ENCODE data around the gene SEL1L2.

The SEL1L2 gene

DNA sequence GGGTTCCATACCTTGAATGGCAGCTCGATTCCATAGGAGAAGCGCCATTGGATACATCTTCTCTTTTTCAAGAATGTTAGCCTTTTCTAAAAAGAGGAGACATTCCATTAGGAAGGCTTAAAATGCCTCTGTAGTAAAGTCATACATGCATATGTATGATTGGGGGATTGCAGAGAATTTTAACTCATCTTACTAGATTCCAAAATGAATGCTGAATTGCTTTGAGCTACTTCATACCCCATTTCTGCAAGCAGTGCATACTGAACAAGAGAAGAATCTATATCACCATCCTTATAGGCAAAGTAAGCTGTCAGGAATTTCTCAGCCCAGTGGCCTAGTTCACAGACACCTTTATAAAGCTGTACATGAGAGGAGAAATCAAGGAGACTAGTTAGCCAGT is 125.3 kb downstream of the SEL1L2 start:
- DNase-seq (ENCODE audit: low read depth in 2 of 2), result no peak

DNA sequence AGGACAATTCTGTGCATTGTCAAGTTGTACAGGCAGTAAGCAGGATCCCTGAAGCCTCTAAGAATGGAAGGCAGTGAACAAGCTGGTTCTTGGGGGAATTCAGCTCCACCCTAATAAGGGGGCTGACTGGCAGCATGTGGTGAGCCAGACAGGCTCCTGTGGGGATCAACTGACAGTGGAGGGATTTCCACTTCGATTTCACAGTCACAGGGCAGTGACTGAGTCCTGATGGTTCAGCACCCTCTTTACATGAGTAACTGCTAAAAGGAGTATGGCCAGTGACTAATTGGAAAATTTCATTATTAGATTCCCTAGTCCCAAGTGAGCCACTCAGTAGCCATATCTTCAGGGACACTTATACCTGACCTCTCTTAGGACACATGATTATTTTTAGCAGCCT is 127.2 kb downstream of the SEL1L2 start:
- no peak for DNase-seq (ENCODE audit: low read depth in 2 of 2)

DNA sequence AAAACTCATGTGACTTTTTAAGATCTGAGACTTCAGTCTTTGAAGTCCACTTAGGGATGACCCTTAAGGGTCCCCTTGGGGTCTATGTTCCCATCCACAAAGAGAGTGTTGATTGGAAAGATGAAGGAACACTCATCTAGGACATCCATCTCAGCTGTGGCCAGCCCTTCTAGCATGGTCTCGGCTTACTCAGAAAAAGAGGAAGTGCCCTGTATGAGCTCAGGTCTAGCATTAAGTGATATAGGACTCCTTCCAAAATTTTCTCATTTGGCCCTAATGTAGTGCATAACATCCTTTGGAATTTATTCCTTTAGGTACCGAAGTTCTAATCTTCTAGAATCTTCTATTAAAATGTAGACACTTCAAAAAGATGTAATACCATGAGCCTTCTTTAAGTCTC is 128.2 kb downstream of the SEL1L2 start:
- no peak for DNase-seq (ENCODE audit: low read depth in 2 of 2)

DNA sequence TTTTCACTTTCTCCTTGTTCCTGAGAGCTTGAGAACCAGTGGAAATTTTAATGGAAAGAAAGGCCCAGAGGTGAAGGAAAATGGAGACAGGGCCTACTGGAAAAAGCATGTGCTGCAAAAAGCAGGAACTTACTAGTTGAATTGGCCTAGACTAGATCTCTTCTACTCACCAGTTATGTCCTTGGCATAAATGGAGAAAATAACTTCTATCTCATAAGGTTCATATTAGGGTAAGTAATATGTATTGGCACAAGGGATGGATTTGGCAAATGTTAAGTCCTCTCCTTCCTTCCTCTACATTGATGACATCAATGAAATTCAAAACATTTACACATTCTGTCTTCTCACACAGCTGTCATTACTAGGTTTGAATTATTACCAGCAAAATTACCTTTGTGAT is 131.5 kb downstream of the SEL1L2 start:
- DNase-seq (ENCODE audit: low read depth in 2 of 2), result no peak

DNA sequence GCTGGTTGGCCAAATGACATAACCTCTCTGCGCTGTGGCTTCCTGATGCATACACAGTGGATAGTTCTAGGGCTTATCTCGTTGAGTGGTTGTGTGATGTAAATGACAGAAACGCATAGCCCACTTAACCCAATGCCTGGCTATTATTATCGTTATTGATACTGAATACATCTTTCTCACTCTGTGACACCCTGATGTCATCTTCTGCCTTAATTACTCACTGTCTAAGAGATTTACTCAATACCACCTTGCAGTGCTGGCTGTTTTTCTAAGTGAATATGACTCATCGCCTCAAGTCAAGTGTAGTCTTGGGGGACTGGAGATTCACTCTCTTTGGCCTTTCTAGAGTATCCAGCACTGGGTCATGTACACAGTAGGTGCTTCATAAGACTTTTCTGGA is 132.0 kb downstream of the SEL1L2 start:
- DNase-seq (ENCODE audit: low read depth in 2 of 2), result no peak

DNA sequence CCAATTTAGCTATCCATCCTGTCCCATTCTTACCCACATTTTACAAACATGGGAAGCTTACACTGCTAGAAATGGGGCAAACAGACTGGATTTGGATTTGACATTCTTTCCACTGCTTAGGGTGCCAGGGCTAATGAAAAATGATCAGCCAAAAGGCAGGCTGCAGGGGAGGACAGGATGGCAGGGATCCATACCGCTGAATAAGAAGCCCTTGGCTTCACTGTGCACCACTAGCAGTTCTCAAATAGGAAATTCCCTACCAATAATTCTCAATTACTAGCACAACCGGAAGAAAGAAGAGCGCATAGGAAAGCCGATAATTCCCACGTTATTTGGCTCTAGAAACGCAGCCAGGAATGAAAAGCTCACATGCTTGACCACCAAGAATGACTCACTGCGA is 132.5 kb downstream of the SEL1L2 start:
- no peak for DNase-seq (ENCODE audit: low read depth in 2 of 2)

DNA sequence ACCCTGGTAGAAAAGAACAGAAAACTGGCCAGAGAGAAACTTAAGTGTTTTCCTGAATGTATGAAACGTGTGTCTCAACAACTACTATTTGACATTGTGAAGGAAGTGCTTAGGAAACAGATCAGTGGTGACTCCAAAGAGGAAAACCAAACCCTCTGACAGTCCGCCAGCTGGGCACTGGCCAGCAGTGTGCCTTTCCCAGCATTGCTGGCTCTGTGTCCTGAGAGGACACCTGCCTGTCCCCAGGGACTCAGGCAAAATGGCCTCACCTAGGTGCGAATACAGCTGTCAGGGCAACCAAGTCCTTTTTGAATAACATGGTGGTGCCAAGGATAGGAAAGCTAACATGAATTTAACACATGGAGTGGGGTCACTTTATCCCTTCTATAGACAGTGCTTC is 133.1 kb downstream of the SEL1L2 start:
- DNase-seq (ENCODE audit: low read depth in 2 of 2), result no peak

DNA sequence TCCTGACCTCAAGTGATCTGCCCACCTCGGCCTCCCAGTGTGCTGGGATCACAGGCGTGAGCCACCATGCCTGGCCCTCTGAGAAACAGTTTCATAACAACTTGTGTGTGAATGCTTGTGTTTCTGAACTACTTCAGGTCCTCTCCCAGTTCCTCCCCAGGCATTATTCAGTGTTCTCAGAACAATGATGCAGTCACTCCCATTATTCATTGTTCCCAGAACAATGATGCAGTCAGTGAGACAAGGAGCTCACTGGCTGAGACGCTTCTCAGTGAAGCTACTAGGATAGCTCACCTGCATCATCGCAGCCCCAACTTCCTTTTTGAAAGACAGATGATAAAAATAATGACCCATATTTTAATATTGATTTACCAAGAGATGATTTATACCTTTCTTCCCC is 134.1 kb downstream of the SEL1L2 start:
- DNase-seq (ENCODE audit: low read depth in 2 of 2), result no peak

DNA sequence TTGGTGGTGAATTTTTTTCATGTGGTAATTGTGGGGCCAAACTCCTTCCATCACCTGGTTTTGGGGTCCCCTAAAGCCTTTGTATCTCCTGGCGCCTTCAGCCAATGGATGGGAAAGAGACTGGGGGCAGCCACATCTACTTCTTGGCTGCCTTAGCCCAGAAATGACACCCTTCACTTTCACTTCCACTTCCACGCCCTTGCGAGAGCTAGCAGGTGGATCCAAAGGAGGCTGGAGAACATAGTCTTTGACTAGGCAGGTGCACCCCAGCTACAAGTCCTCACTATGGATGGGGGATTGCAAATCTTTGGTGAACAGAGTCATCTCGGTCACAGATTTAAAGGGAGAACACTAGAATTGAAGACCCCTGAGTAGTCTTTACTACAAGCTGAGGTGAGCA is 134.8 kb downstream of the SEL1L2 start:
- no peak for DNase-seq (ENCODE audit: low read depth in 2 of 2)

DNA sequence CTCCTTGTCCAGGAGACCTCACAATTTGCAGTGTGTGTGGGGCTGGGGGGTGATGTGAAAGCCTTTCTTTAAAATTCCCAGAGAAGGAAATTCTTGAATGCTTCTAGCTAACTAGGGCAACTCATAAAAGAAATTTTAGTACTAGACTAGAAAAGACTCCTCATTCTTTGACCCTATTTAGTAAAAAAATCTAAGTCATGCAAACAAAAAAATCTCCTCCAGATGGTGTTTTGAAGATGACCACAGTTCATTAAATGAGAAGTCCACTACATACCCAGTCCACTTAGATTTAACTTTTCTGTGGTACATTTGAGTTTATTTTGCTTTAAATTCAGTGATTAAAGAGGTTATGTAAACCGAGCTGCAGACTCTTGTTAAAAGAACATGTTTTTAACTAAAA is 138.1 kb downstream of the SEL1L2 start:
- no peak for DNase-seq (ENCODE audit: low read depth in 2 of 2)

DNA sequence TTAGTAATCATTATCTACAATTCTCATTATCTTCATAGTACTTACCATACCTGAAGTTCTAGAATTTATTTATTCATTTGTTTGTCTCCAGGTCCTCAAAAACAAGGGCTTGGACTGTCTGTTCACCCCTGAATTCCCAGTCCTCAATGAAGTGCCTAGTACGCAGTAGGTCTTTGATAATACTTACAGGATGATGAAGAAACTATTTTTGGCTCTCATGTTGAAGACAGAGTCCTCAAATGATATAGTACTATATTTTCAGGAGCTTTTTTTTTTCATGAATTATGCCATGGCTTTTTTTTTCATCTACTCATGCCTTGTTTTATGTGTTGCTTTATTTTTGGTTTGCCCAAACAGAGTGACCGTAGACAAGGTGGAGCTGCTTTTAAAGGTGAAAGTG is 139.1 kb downstream of the SEL1L2 start:
- no peak for DNase-seq (ENCODE audit: low read depth in 2 of 2)

DNA sequence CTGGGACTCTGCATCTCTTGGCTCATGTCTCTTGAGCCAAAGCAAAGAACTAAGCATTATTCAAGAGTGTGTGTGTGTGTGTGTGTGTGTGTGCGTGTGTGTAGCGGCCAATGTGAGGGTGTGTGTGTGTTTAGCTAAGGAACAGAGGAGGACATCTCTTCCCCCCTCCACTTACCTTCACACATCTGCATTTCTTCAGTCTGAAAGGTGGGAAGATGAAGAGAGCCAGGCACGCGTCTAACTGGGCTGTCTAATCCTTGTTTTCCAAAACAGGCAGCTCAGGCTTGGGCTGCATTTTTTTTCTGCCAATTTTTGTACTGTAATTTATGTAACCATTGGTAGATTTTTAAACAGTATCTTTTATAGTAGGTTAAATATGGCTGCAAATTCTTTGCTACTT is 146.1 kb downstream of the SEL1L2 start:
- no peak for DNase-seq (ENCODE audit: low read depth in 2 of 2)

DNA sequence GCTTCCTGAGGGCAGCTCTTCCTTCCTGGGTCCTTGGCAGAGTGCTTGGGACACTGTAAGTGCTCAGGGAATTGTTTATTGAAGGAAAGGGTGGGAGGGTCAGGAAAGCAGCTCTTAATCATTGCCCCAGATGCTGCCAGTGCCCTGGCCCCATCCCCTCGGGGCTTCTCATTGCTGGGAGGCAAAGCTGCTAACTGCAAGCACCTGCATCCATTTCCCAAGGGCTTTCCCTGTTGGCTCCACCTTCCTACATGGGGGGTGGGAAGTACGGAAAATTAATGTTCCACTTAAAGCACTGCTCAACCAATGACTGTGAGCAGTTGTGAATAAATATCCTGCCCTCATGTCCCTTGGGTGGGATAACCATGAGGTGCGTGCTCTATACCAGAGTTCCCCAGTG is 149.2 kb downstream of the SEL1L2 start:
- no peak for DNase-seq (ENCODE audit: low read depth in 2 of 2)

DNA sequence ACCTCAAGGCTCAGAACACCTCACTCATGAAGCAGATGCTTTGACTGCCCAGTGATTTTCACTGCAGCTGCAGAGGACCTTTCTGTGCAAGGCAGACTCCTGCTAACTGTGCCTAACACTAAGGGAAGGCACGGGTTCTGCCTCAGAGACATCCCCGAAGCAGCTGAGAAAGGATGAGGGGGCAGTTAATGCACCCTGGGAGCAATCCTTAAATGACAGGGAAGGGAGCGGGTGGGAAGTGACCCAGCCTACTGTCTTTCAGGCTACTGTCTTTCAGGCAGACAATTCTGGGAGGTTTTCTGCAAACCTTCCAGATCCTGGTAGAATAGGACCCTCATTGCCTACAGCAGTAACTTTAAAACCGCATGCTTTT is 150.3 kb downstream of the SEL1L2 start:
- DNase-seq (ENCODE audit: low read depth in 2 of 2), result no peak

DNA sequence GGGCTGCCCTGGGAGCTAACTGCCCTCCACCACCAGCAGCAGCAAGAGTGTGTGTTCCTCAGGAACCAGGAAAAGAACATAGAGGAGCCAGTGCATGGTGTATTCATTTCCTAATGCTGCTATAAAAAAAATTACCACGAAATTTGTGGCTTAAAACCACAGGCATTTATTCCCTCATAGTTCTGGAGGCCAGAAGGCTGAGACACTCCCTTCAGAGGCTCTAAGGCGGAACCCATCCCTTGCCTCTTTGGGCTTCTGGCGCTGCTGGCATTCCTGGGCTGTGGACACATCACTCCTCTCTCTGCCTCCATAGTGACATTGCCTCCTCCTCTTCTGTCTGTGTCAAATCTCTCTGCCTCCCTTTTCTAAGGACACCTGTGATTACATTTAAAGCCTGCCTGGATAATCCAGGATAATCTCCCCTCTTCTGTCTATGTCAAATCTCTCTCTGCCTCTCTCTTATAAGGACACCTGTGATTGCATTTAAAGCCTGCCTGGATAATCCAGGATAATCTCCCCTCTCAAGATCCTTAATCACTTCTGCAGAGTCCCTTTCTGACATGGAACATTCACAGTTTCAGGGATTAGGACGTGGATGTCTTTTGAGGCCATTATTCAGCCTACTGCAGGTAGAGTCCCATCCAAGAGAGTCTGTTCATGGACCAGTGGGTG is 150.9 kb downstream of the SEL1L2 start:
- DNase-seq (ENCODE audit: low read depth in 2 of 2), result no peak

DNA sequence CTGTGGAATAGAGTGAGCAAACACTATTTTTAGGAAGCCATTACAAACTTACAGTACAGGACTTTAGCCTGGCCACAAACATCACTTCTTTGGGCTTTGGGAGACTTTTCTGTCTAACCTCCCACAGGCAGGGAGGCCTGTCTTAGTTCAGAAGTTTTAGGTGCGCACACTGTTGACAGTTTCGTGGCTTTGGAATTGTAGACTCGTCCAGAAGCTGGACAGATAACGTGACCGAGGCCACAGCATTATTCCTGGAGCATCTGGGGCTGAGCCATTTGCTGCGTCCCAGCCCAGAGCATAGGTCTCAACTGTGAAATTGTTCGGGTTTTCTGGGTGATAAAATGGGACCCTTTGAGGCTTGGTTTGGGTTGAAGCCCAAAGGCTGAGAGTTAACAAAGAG is 151.8 kb downstream of the SEL1L2 start:
- DNase-seq (ENCODE audit: low read depth in 2 of 2), result no peak

DNA sequence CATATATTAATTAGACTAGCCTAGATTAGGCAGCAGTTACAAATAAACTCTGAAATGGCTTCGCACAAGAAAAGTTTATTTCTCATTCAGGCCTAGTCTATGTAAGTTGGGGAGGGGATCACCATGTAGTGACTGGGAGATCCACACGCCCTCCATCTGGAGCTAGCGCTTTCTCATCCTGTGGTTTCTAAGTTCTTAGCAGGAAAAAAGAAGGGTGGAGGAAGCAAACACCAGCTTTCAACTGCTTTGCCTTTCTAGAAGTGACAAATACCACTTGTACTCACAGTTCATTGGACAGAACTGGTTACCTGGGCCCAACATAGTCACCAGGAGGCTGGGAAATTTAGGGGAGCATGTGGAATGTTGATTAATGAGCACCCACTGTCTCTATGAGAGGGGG is 158.9 kb downstream of the SEL1L2 start:
- no peak for DNase-seq (ENCODE audit: low read depth in 2 of 2)

DNA sequence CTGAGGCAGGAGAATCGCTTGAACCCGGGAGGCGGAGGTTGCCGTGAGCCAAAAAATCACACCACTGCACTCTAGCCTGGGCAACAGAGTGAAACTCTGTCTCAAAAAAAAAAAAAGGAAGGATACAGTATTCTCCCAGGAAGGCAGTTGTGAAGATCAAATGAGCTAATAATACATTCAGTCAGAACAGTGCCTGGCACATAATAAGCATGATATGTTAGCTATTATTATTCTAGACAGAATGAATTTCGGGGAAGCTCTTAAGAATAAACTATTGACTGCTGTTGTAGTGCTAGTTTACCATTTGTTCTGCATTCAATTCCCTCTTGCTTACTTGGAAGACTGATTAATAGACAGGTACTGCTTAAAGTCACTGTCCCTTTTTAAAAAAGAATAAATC is 164.9 kb downstream of the SEL1L2 start:
- no peak for DNase-seq (ENCODE audit: low read depth in 2 of 2)

DNA sequence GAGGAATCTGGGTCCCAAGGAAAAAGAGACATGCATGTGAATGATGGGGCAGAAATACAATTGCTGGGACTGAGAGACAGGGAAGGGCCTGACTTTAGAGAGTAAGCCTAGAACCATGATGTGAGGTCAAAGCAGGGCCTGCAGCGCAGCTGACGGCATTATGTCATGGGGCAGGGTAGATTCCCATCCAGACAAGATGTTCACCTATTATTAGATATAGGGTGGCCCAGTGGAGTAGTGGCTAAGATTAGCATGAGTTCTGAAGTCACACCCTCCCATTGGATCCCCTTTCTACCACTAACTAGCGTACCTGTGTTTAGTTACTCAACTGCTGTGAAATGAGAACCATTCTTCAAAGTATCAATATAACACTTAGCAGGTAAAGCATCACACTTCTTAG is 166.0 kb downstream of the SEL1L2 start:
- no peak for DNase-seq (ENCODE audit: low read depth in 2 of 2)

DNA sequence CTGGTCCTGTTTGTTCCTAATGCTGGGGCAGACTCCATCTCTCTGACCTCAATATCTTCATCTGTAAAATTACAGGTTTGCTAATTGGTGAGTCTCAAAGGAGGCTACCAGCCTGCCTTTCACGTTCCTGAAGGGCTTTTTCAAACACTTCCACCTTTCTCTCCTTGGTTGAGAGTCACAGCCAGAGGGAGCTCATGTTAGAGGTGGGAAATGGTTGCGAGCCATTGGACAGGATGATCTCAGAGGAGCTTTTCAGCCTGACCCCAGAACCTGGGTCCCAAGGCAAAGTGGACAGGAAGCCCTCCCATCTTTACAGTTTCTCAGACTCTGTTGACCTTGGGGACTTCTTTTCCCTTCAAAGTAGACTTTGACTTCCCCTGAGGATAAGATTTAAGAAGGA is 168.0 kb downstream of the SEL1L2 start:
- DNase-seq (ENCODE audit: low read depth in 2 of 2), result no peak

DNA sequence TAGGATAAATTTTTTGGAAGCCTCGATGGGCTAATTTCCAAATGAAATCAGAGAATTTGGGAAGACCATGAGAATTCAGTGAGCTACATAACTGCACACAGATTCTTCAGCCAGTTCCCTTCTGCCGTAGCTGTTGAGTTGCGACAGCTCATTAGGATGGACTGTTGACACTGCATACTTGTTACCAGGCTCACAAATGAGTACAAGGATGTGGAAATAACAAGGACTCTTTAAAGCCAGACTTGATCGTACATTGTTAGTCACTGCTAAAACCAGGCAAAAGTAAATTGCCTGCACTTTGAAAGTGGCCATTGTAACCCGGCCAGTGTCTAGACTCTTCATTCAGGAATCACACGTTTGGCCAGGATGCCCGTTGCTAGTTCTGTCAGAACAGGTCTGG is 168.5 kb downstream of the SEL1L2 start:
- no peak for DNase-seq (ENCODE audit: low read depth in 2 of 2)

DNA sequence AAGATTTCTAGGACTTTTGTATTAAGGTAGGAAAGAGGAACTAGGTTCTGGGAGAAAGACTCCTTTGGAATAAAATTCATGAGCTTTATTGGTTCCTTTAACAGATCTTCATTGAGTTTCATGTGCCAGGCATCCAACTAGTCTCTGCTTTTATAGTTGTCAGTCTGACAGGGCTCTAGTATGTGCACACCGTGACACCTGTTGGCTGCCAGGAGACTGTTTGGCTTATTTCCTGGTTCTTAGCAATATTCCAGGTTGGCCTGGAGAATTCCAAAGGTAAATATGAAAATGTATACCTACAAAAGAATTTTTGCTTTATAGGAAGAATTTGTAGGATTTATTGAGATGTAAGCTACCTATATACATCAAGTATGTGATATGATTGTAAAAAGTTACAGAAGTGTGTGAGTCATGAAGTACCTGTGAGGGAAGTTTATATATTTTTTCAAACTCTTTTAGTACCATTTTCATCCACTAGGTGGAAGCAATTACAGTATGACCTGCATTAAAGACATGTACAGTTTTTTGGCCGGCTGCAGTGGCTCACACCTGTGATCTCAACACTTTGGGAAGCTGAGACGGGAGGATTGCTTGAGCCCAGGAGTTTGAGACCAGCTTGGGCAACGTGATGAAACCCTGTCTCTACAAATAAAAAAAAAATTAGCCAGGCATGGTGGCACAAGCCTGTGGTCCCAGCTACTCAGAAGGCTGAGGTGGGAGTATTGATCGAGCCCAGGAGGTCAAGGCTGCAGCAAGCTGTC is 170.3 kb downstream of the SEL1L2 start:
- DNase-seq (ENCODE audit: low read depth in 2 of 2), result no peak

DNA sequence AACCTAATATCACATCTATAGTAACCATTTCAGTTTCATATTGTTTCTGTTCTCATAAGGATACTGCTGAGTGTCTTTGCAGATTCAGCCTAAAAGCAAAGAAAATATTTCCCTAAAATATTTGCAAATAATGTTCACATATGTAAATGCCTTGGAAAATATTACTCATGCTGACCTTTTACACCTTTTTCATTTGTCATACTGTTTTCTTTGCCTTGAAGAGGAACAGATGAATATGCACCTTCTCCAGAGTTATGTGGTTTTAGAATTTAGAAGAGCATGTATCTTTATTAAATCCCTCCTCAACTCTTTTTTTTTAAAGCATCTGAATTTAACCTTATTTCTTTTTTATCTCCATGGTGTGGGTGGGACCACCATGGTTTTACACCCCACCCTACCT is 173.1 kb downstream of the SEL1L2 start:
- DNase-seq (ENCODE audit: low read depth in 2 of 2), result no peak

DNA sequence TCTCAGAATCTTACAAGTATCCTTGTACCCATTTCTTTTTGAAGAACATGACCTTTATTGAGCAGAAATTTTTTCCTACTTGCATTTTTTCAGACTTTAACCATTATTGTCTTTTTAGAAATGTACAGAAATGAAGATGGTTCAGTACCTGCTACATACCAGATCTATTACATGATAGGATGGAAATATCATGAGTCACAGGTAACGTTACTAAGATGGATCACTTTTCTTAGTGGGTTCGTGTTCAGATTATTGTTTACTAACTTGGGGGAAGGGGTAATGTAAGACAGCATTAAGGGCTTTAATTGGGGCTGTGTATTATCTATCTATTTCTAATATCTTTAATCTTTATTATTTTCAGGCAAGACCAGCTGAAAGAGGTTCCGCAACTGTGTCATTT is 173.7 kb downstream of the SEL1L2 start:
- DNase-seq (ENCODE audit: low read depth in 2 of 2), result no peak

Data from activated CD4-positive, alpha-beta T cell treated with anti-CD3 and anti-CD28 coated beads for 24 hours (primary cell).